ENCODE results near the gene FAM222B.
A peak's percentile ranks its signal among the peaks of the same experiment; 100 is the strongest.
"Not testable (repeated sequence)": the region's sequence is repeated elsewhere in the genome, so short reads cannot be mapped to it uniquely, and the experiment has no call there.

The FAM222B gene

DNA sequence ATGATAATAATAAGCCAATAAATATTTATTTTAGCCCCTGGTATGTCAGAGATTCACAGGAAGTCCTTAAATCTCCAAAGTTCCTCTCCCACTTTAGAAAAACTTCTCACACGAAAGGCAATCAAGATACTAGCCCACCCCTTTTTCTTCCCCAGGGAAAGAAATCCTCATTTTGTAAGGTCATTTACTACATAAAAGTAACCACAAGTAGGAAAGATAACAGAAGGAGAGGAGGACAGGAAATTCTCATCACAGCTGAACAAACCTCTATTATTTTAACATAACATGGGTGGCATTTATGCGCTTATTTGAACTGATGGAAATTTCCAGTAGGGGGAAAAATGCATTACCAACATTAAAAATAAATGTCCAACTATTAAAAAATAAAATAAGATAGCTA is 3.4 kb downstream of the FAM222B start:
- no peak for DNase-seq

DNA sequence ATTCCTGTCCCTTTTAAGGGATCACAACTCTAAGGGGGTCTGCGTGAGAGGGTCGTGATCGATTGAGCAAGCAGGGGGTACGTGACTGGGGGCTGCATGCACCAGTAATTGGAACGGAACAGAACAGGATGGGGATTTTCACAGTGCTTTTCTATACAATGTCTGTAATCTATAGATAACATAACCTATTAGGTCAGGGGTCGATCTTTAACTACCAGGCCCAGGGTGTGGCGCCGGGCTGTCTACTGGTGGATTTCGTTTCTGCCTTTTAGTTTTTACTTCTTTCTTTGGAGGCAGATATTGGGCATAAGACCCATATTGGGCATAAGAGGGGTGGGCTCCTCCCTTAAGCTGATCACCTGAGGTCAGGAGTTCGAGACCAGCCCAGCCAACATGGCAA is 6.0 kb downstream of the FAM222B start:
- DNase-seq: not testable (repeated sequence)

- no peak for DNase-seq
These were observed 8.2 kb downstream of the FAM222B start for GRCh38 chr17:28834420-28834819.

DNA sequence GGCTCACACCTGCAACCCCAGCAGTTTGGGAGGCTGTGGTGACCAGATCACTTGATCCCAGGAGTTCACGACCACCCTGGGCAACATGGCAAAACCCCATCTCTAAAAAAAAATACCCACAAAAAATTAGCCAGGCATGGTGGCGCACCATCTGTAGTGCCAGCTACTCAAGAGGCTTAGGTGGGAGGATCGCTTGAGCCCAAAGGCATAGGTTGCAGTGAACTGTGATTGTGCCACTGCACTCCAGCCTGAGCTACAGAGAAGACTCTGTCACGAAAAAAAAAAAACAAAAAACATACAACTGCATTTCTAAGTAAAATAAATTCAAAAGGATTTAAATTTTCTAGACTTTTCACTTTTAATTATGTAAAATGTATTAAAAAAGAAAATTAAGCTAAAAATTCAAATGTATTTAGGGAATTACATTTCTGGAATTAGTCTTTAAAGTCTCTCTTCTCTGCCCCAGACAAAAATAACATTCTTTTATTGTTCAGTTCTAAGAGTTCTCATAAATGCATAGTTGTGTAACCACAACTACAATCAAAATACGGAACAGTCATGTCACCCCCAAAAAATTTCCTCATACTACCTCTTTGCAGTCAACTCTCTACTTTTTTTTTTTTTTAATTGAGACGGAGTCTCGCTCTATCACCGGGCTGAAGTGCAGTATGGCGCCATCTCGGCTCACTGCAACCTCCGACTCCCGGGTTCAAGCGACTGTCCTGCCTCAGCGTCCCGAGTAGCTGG is 14.1 kb downstream of the FAM222B start:
- no peak for DNase-seq

GRCh38 chr17:28827672-28828071 is 14.9 kb downstream of the FAM222B start:
- no peak for DNase-seq

DNA sequence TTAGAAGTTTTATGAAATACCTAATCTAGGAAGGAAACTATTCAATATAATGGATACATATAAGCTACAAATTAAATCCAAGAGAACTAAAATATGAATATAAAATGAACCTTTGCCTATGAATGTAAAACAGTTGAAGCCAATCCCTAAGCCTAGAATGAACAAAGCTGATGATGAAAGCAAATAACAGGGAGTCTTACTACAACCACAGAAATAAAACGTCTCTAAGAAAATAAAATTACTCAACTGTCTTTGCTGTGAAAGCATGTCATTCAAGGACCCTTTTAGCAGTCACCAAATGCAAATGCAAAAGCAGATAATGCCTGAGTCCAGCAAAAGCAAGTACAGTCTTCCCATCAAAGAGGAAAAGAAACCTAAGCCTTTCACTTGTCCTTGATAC is 23.0 kb downstream of the FAM222B start:
- DNase-seq: no peak

GRCh38 chr17:28818819-28819221 is 23.8 kb downstream of the FAM222B start:
- no peak for DNase-seq

- no peak for DNase-seq
These were observed 26.1 kb downstream of the FAM222B start for GRCh38 chr17:28816540-28816939.

- DNase-seq: no peak
These were observed 29.7 kb downstream of the FAM222B start for GRCh38 chr17:28812748-28813377.

DNA sequence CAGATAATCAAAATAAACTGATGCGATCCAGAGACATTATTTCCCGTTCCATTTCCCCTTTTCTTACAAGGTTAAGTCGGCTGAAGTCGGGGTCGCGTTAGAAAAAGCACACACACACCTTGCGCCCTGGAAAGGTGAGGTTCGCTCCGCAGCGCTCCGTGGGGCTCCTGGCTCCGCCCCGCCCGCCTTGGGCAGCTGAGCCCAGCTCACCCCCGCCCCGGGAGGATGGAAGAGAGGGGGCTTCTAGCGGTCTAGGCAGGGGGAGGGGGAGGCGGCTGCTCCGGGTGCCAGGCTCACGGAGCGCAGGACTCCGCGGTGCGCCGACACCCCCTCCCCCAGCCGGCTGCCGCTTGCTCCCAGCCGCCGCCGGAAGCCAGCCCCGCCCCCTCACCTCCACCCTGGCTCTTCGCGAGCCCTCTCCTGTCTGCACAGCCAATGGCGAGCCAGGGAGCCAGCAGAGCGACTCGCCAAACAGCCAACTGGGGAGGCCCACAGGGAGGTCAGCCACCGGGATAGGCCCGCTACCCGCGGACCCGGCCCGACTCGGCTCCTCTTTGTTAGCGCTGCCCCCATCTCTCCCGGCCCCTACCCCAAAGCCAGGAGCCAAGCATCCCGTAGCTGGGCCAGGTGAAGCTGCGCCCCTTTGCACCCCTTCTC is 30.4 kb downstream of the FAM222B start:
- peak; percentile 94 for DNase-seq

DNA sequence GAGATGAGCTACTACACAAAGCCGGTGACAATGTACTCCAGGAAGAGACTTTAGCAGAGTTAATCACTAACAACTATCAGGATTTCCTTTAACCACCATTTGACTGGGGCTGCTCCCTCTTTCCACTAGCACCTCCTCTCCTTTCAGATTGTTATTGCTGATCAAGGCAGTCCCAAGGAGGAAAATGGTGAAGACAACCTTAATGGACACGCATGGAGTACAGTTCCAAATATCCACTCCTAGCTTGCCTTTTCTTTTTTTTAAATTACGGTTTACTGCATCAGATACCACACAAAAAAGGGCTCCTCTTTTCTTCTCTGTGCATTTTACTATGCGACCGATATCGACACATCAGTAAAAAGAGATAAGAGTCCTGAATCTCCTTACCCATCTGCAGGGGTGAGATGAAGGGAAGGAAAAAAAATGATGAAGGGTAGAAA is 30.9 kb downstream of the FAM222B start:
- DNase-seq: no peak

- no peak for DNase-seq
These were observed 32.2 kb downstream of the FAM222B start for GRCh38 chr17:28810437-28810836.

DNA sequence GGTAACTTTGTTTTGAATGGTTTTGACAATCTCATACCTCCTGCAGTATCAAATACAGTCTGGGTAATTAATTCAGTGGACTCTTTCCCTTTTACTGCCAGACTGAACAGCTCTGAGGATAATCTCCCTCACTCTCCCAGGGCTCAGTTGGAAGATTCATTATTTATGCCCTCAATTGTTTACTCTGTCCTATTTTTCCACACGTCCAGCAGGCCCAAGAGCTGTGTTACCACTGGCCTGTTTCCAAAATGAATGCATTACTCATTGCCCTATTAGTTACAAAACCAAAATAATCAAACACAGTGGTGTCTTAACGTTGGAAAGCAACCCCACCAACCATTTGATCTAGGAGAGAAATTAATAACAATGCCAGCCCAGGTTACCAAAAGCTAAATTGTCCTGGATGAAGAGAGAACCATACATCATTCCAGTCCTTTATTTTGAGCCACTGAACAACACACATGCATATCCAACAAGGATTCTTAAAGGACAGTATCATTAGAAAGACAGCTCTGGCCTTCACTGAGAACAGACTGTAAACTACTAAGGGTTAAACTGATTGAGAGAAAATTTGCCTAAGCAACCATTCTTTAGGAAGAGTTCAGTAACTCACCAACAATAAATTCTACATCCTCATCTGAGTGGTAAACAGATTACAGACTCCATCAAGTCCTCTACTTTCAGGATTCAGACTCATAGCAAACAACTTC is 34.5 kb downstream of the FAM222B start:
- DNase-seq: no peak

GRCh38 chr17:28796062-28796461 is 46.5 kb downstream of the FAM222B start:
- DNase-seq: no peak

GRCh38 chr17:28794846-28795441 is 47.6 kb downstream of the FAM222B start:
- DNase-seq: not testable (repeated sequence)

DNA sequence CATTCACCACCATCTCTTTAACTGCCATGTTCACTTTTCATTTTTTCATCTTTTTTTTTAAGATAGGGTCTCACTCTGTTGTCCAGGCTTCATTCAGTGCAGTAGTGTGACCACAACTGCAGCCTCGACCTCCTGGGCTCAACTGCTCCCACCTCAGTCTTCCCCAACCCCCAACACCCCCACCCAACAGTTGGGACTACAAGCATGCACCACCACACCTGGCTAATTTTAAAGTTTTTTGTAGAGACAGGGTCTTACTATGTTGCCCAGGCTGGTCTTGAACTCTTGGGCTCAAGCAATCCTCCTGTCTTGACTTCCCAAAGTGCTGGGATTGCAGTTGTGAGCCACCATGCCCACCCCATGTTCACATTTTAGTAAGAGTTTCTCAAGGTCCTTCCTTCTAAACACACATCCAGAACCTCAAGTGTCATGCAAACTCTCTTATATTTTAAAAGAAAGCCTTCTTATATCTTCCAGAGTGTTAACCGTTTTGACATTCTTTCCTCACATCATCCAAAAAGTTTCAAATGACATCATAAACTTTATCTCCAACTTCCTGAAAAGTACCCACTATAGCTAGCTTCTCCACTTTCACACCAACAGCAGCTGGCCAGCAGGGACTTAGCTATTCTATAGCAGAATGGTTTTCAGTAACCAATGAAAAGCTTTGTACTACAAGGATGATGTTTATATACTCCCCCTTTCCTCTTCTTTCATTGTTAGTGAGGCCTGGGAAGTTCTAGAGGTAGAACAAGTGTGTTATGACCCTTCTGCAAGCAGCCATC is 49.5 kb downstream of the FAM222B start:
- DNase-seq: no peak

DNA sequence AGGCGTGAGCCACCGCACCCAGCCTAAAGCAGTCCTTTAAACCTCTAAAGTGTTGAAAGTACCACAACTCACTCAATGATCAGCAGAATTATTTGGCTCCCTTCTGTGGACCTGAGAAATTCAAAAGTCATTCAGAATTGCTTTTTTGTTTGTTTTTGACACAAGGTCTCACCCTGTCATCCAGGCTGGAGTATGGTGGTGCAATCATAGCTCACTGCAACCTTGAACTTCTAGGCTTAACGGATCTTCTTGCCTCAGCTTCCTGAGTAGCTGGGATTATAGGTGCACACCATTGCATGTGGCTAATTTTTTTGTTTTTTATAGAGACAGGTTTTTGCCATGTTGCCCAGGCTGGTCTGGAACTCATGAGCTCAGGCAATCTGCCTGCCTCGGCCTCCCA is 54.5 kb downstream of the FAM222B start:
- DNase-seq: no peak

DNA sequence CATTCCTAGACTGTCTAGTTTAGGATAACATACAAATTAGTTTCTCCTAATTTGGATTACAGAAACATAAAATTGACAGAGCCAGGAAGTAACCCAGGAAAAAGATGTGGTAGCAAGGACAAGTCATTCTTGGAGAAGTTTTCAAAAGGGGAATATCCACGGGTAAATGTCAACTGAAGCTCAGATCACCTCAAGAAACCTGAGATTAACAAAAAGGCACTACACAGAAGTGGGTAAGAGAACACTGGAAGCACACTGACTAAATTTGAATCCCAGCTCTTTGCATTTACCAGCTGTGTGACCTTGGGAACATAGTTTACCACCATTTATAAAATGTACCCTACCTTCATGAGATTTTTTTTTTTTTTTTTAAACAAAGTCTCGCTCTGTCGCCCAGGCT is 59.4 kb downstream of the FAM222B start:
- DNase-seq: no peak

GRCh38 chr17:28779601-28780000 is 63.0 kb downstream of the FAM222B start:
- DNase-seq: not testable (repeated sequence)

DNA sequence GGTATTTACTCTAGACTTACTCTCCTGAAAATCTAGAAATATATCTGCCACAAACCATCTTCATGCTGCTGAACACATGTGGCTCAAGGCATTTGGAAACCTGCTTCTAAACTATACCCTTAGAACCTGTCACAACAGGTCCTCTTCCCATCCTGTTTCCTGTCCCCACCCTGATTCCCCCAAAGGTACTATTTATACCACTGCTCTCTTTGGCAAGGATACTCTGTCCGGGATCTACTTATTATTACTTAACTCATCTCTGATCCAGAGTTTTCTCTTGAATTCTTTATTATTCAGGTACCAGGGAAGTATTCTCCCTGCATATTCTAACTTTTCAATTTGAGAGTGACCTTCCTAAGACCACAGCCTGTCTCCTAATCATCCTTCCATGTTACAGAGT is 65.4 kb downstream of the FAM222B start:
- DNase-seq: no peak

GRCh38 chr17:28774206-28774605 is 68.4 kb downstream of the FAM222B start:
- no peak for DNase-seq

DNA sequence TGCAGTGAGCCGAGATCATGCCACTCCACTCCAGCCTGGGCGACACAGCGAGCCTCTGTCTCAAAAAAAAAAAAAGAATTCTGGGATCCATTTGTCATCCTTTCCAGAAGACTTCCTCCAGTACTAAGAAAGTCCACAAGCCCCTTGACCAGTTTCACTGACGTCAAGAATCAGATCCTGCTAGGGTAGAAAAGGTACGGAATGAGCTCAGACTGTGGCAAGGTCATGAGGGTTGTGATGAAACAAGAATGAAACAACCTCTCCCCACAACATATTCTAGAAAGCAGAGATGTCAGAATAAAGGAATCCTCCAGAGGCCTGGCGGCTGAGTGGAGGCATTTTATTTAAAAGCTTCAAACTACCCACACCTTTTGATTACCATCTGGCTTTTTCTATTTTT is 68.9 kb downstream of the FAM222B start:
- no peak for DNase-seq

Data from stimulated activated CD4-positive, alpha-beta T cell treated with anti-CD3 and anti-CD28 coated beads, Interleukin-4, amount 100 ng/mL, for 4 hours (primary cell).